ENCODE measurements around the gene AREG.

- TF ChIP-seq CTCF (IDR thresholded peaks at IDR 0.05) (no peak), POLR2A (IDR thresholded peaks at IDR 0.05) (no peak)
Observed at GRCh38 chr4:74412225-74412624, 32.7 kb upstream of the AREG start.

Data from thyroid gland (tissue), 4 donors.